SK-N-SH treated with all-trans-retinoic acid at 6 μM for 48 hours (cell line): Measurements from ENCODE around the gene SCAF1.

Experiments
- ATAC-seq: fragments of 200-7000 bp; cut with Tn5 transposase; 3 replicates; pipeline ENCODE4 v1.9.1; 2020; ENCODE audit warnings: mild to moderate bottlenecking, moderate library complexity
- ARNTL ChIP-seq: fragments of 450-650 bp; formaldehyde crosslinking; IDR thresholded peaks from 2 replicates; pipeline ENCODE4 v1.5.0; 2020; ENCODE audit warnings: low read depth, mild to moderate bottlenecking, moderate library complexity, borderline replicate concordance
- BACH2 ChIP-seq: fragments of 250-450 bp; sonication (Bioruptor Pico); IDR thresholded peaks from 2 replicates; pipeline ENCODE4 v1.9.0; 2021; ENCODE audit warnings: mild to moderate bottlenecking, borderline replicate concordance
- CREB5 ChIP-seq: fragments of 250-450 bp; sonication (Bioruptor Pico); IDR thresholded peaks from 2 replicates; pipeline ENCODE4 v1.5.1; 2020; ENCODE audit warnings: low read depth, mild to moderate bottlenecking, moderate library complexity
- CSDC2 ChIP-seq: fragments of 250-450 bp; sonication (Bioruptor Pico); IDR thresholded peaks from 2 replicates; pipeline ENCODE4 v1.5.0; 2020; ENCODE audit warnings: mild to moderate bottlenecking, moderate library complexity
- CSRNP3 ChIP-seq: fragments of 250-450 bp; sonication (Bioruptor Pico); IDR thresholded peaks from 2 replicates; pipeline ENCODE4 v1.5.1; 2021; ENCODE audit warnings: mild to moderate bottlenecking, moderate library complexity
- ESRRG ChIP-seq: fragments of 250-450 bp; sonication (Bioruptor Pico); IDR thresholded peaks from 2 replicates; pipeline ENCODE4 v1.6.1; 2021; ENCODE audit warnings: mild to moderate bottlenecking
- ISL1 ChIP-seq: fragments of 250-450 bp; sonication (Bioruptor Pico); IDR thresholded peaks from 2 replicates; pipeline ENCODE4 v2.1.2; 2022; ENCODE audit warnings: mild to moderate bottlenecking, moderate library complexity
- OSR1 ChIP-seq: fragments of 250-450 bp; sonication (Bioruptor Pico); IDR thresholded peaks from 2 replicates; pipeline ENCODE4 v1.8.0; 2022; ENCODE audit warnings: moderate library complexity, mild to moderate bottlenecking, inconsistent platforms
- PATZ1 ChIP-seq: fragments of 250-450 bp; sonication (Bioruptor Pico); IDR thresholded peaks from 2 replicates; pipeline ENCODE4 v1.8.0; 2020; ENCODE audit warnings: mild to moderate bottlenecking, moderate library complexity, borderline replicate concordance
- POU6F1 ChIP-seq: fragments of 250-450 bp; sonication (Bioruptor Pico); IDR thresholded peaks from 2 replicates; pipeline ENCODE4 v1.8.0; 2021; ENCODE audit warnings: low read depth, mild to moderate bottlenecking, moderate library complexity, borderline replicate concordance
- PPARA ChIP-seq: fragments of 250-450 bp; sonication (Bioruptor Pico); IDR thresholded peaks from 2 replicates; pipeline ENCODE4 v1.5.0; 2020; ENCODE audit warnings: mild to moderate bottlenecking, borderline replicate concordance
- RARB ChIP-seq: fragments of 250-450 bp; sonication (Bioruptor Pico); IDR thresholded peaks from 2 replicates; pipeline ENCODE4 v1.8.0; 2021; ENCODE audit warnings: mild to moderate bottlenecking, moderate library complexity
- SNAI2 ChIP-seq: fragments of 250-450 bp; sonication (Bioruptor Pico); IDR thresholded peaks from 2 replicates; pipeline ENCODE4 v1.5.0; 2020; ENCODE audit warnings: mild to moderate bottlenecking, moderate library complexity
- TOX ChIP-seq: fragments of 250-450 bp; sonication (Bioruptor Pico); IDR thresholded peaks from 2 replicates; pipeline ENCODE4 v1.8.0; 2021; ENCODE audit warnings: mild to moderate bottlenecking, moderate library complexity, borderline replicate concordance
- TSHZ2 ChIP-seq: fragments of 250-450 bp; sonication (Bioruptor Pico); IDR thresholded peaks from 2 replicates; pipeline ENCODE4 v1.5.0; 2020; ENCODE audit warnings: mild to moderate bottlenecking, moderate library complexity
- ZFP3 ChIP-seq: fragments of 250-450 bp; sonication (Bioruptor Pico); IDR thresholded peaks from 2 replicates; pipeline ENCODE4 v1.5.0; 2020; ENCODE audit warnings: mild to moderate bottlenecking, moderate library complexity
- ZFP30 ChIP-seq: fragments of 450-650 bp; formaldehyde crosslinking; IDR thresholded peaks from 2 replicates; pipeline ENCODE4 v1.5.0; 2022; ENCODE audit warnings: mild to moderate bottlenecking, moderate library complexity
- ZNF565 ChIP-seq: fragments of 450-650 bp; formaldehyde crosslinking; conservative IDR thresholded peaks from 2 replicates; pipeline ENCODE4 v1.5.0; 2020; ENCODE audit warnings: low read depth, mild to moderate bottlenecking, moderate library complexity
- ZNF70 ChIP-seq: fragments of 450-650 bp; formaldehyde crosslinking; IDR thresholded peaks from 2 replicates; pipeline ENCODE4 v1.5.0; 2020; ENCODE audit warnings: mild to moderate bottlenecking, moderate library complexity
- ZNF8 ChIP-seq: fragments of 450-650 bp; formaldehyde crosslinking; IDR thresholded peaks from 2 replicates; pipeline ENCODE4 v1.5.0; 2020; ENCODE audit warnings: mild to moderate bottlenecking, moderate library complexity

Gene SCAF1

GRCh38 chr19:49655570-49656455 lies 13.8 kb downstream of the SCAF1 start:
- no peak for ATAC-seq

GRCh38 chr19:49656456-49657109 lies 14.6 kb downstream of the SCAF1 start:
- ATAC-seq = no peak
- TF ChIP-seq ZNF8 (no peak), ZNF565 (CRISPR knock-in tag) (no peak), PATZ1 (CRISPR knock-in tag) (no peak), CREB5 (no peak), POU6F1 (CRISPR knock-in tag) (no peak), ZFP30 (CRISPR knock-in tag) (no peak), TOX (CRISPR knock-in tag) (no peak), ZFP3 (CRISPR knock-in tag) (no peak), OSR1 (no peak), ZNF70 (no peak), PPARA (CRISPR knock-in tag) (no peak), ESRRG (CRISPR knock-in tag) (no peak), RARB (CRISPR knock-in tag) (no peak), CSDC2 (CRISPR knock-in tag) (no peak), BACH2 (no peak)

More at GRCh38 chr19:49655570-49656455, 13.8 kb downstream of the SCAF1 start:
- TF ChIP-seq CSRNP3 (no peak), TSHZ2 (CRISPR knock-in tag) (no peak), SNAI2 (CRISPR knock-in tag) (no peak), RARB (CRISPR knock-in tag) (no peak), ZFP3 (CRISPR knock-in tag) (no peak)

- no peak for ATAC-seq
- TF ChIP-seq POU6F1 (CRISPR knock-in tag) (no peak), CREB5 (no peak), ZFP30 (CRISPR knock-in tag) (no peak), ZNF8 (no peak), ARNTL (CRISPR knock-in tag) (no peak), TOX (CRISPR knock-in tag) (no peak), ISL1 (CRISPR knock-in tag) (no peak), ESRRG (CRISPR knock-in tag) (no peak)
Measured at GRCh38 chr19:49657493-49658138, 15.6 kb downstream of the SCAF1 start.
